IMR-90 (cell line): ENCODE measurements around the gene FAM83E. TPM values are rescaled to one million over a fixed set of nuclear protein-coding genes. Genes with fewer than 3 reads are reported as not detected.

Experiments used
- ATAC-seq: fragments of 200-7000 bp; cut with Tn5 transposase; 2 replicates; pipeline ENCODE4 v1.9.1; 2020; ENCODE audit warnings: low read depth, mild to moderate bottlenecking, moderate library complexity
- BruUV-seq: library from RNA; stranded (reverse); fragments of 400-500 nt; replicated peaks from 2 replicates; lab custom pipeline; 2021; lab: Mats Ljungman, UMichigan
- CTCF ChIA-PET: fragments of 300-600 bp; formaldehyde crosslinking; extraction: SDS; loops from one replicate; lab custom pipeline; 2021; ENCODE audit warnings: antibody characterized with exemption; lab: Yijun Ruan, JAX
- POLR2A ChIA-PET: fragments of 300-600 bp; sonication (Branson Sonifier 250); formaldehyde crosslinking; loops from one replicate; lab custom pipeline; 2022; ENCODE audit warnings: antibody characterized with exemption; ENCODE audit not compliant: unreplicated experiment; lab: Charles Lee
- DNase-seq: peaks from one replicate; pipeline ENCODE4 v3.0.0; 2013
- H2AFZ ChIP-seq: replicated peaks from 2 replicates; pipeline ENCODE3; 2013; ENCODE audit warnings: low read length, mild to moderate bottlenecking; ENCODE audit not compliant: poor library complexity
- H2AK5ac ChIP-seq: 2 replicates; pipeline ENCODE4 v1.6.1; 2013; ENCODE audit warnings: low read depth, low read length, inconsistent platforms
- H2AK9ac ChIP-seq: replicated peaks from 2 replicates; pipeline ENCODE3; 2013; ENCODE audit warnings: mild to moderate bottlenecking, low read depth, low read length, moderate library complexity; ENCODE audit not compliant: poor library complexity
- H2BK120ac ChIP-seq: 2 replicates; pipeline ENCODE4 v1.6.1; 2013; ENCODE audit warnings: low read depth, low read length, inconsistent platforms
- H2BK15ac ChIP-seq: 3 replicates; pipeline ENCODE4 v1.6.1; 2013; ENCODE audit warnings: low read depth, low read length, inconsistent platforms
- H2BK20ac ChIP-seq: 2 replicates; pipeline ENCODE4 v1.6.1; 2013; ENCODE audit warnings: low read depth, mild to moderate bottlenecking, inconsistent platforms, low read length, moderate library complexity
- H2BK5ac ChIP-seq: 2 replicates; pipeline ENCODE4 v1.6.1; 2013; ENCODE audit warnings: mild to moderate bottlenecking, low read depth, low read length, inconsistent platforms; ENCODE audit not compliant: poor library complexity, severe bottlenecking
- H3K14ac ChIP-seq: replicated peaks from 2 replicates; pipeline ENCODE4 v1.6.1; 2013; ENCODE audit warnings: low read depth, low read length, inconsistent platforms
- H3K18ac ChIP-seq: 2 replicates; pipeline ENCODE4 v1.6.1; 2013; ENCODE audit warnings: low read depth, low read length, control low read depth
- H3K23ac ChIP-seq: 2 replicates; pipeline ENCODE4 v1.6.1; 2013; ENCODE audit warnings: low read depth, low read length, inconsistent platforms
- H3K27ac ChIP-seq: 2 replicates; pipeline ENCODE4 v1.5.1; 2013; ENCODE audit warnings: mild to moderate bottlenecking, control low read depth, low read length; ENCODE audit not compliant: insufficient read depth
- H3K27me3 ChIP-seq: 2 replicates; pipeline ENCODE4 v1.6.1; 2013; ENCODE audit warnings: low read length; ENCODE audit not compliant: control insufficient read depth, insufficient read depth
- H3K36me3 ChIP-seq: 2 replicates; pipeline ENCODE4 v1.6.1; 2013; ENCODE audit warnings: low read length, mixed read lengths; ENCODE audit not compliant: control insufficient read depth, insufficient read depth
- H3K4ac ChIP-seq: 2 replicates; pipeline ENCODE4 v1.6.1; 2013; ENCODE audit warnings: low read depth, low read length, inconsistent platforms
- H3K4me1 ChIP-seq: 2 replicates; pipeline ENCODE4 v1.6.1; 2013; ENCODE audit warnings: low read length, mixed read lengths; ENCODE audit not compliant: control insufficient read depth, insufficient read depth
- H3K4me2 ChIP-seq: 2 replicates; pipeline ENCODE4 v1.6.1; 2013; ENCODE audit warnings: low read depth, mild to moderate bottlenecking, control low read depth, low read length, moderate library complexity
- H3K4me3 ChIP-seq: 2 replicates; pipeline ENCODE4 v1.5.1; 2013; ENCODE audit warnings: low read depth, mild to moderate bottlenecking, control low read depth, low read length, moderate library complexity; ENCODE audit not compliant: insufficient read depth
- H3K56ac ChIP-seq: 2 replicates; pipeline ENCODE4 v1.6.1; 2013; ENCODE audit warnings: low read length, inconsistent platforms; ENCODE audit not compliant: insufficient read depth; ENCODE audit errors: extremely low read depth
- H3K79me1 ChIP-seq, 2 experiments: 2 replicates each; pipeline ENCODE4 v1.6.1; 2013; ENCODE audit warnings: low read length in 2 of 2, inconsistent platforms in 1 of 2, low read depth in 1 of 2
- H3K9ac ChIP-seq: 2 replicates; pipeline ENCODE4 v1.6.1; 2013; ENCODE audit warnings: low read depth, low read length, control low read depth
- H3K9me1 ChIP-seq: 2 replicates; pipeline ENCODE4 v1.6.1; 2013; ENCODE audit warnings: low read length, inconsistent platforms; ENCODE audit not compliant: insufficient read depth
- H3K9me3 ChIP-seq: 2 replicates; pipeline ENCODE4 v1.6.1; 2013; ENCODE audit warnings: low read length; ENCODE audit not compliant: control insufficient read depth, insufficient read depth
- H4K20me1 ChIP-seq: 2 replicates; pipeline ENCODE4 v1.6.1; 2013; ENCODE audit warnings: low read length, inconsistent platforms; ENCODE audit not compliant: insufficient read depth
- H4K5ac ChIP-seq: 2 replicates; pipeline ENCODE4 v1.6.1; 2013; ENCODE audit warnings: mild to moderate bottlenecking, low read depth, low read length, control low read depth
- H4K8ac ChIP-seq, 2 experiments: 2 replicates each; pipeline ENCODE4 v1.6.1; 2013; ENCODE audit warnings: low read depth in 2 of 2, low read length in 2 of 2, control low read depth in 1 of 2, inconsistent platforms in 1 of 2
- H4K91ac ChIP-seq: 2 replicates; pipeline ENCODE4 v1.6.1; 2013; ENCODE audit warnings: low read depth, low read length, inconsistent platforms; ENCODE audit not compliant: insufficient read depth
- BHLHE40 ChIP-seq: fragments of 150-350 bp; IDR thresholded peaks from 2 replicates; pipeline ENCODE4 v1.6.1; 2016; ENCODE audit warnings: mild to moderate bottlenecking, low read depth, low read length
- ELK1 ChIP-seq: fragments of 150-350 bp; IDR thresholded peaks from 2 replicates; pipeline ENCODE4 v1.6.1; 2016; ENCODE audit warnings: low read depth, mild to moderate bottlenecking, low read length, moderate library complexity, borderline replicate concordance
- MXI1 ChIP-seq: IDR thresholded peaks from 2 replicates; pipeline ENCODE4 v1.6.1; 2012; ENCODE audit warnings: low read depth, mild to moderate bottlenecking, low read length, moderate library complexity, borderline replicate concordance
- RAD21 ChIP-seq: IDR thresholded peaks from 2 replicates; pipeline ENCODE4 v1.6.1; 2012; ENCODE audit warnings: low read length, improper control_type of control experiment
- RFX5 ChIP-seq: IDR thresholded peaks from 2 replicates; pipeline ENCODE4 v1.8.0; 2012; ENCODE audit warnings: low read depth, mild to moderate bottlenecking, low read length, moderate library complexity
- WGBS, 2 experiments: methylation state at CpG; one replicate each; pipeline versions ENCODE4 v1.1.5 to v1.1.7; 2013; ENCODE audit warnings: missing lambda C conversion rate in 2 of 2; ENCODE audit not compliant: insufficient read length in 1 of 2; ENCODE audit errors: extremely low coverage in 2 of 2; 5-methylcytosine and 5-hydroxymethylcytosine counted together
- dilution Hi-C: fragments of 300-500 bp; cut with HindIII; formaldehyde crosslinking; loops from one replicate; pipeline ENCODE4 v1.14.3; 2018; ENCODE audit warnings: low sequenced_read_pairs; ENCODE audit not compliant: unreplicated experiment
- in situ Hi-C: fragments of 300-500 bp; cut with MboI; formaldehyde crosslinking; loops from 3 replicates; pipeline ENCODE4 v1.14.3; 2019; ENCODE audit warnings: low sequenced_read_pairs, inconsistent platforms, mixed read lengths
- intact Hi-C: fragments of 100-400 bp; cut with micrococcal nuclease; formaldehyde crosslinking; loops from 2 replicates; pipeline ENCODE4 v1.10.0; 2022
- polyA plus RNA-seq, 3 experiments: library from polyadenylated mRNA; depleted of rRNA; stranded (reverse); fragments of >200 nt; gene quantifications; 2 replicates each; pipeline ENCODE4 v1.2.3, GENCODE V29; 2012; ENCODE audit warnings: low replicate concordance in 1 of 3
- total RNA-seq: library from RNA; depleted of rRNA; stranded (reverse); fragments of >200 nt; gene quantifications from 2 replicates; pipeline ENCODE4 v1.2.3, GENCODE V29; 2012

The FAM83E gene
- total and polyA plus RNA-seq, 2 of the 4 experiments (the other 2 are of a cell fraction): 0.05 to 0.36 TPM

DNA sequence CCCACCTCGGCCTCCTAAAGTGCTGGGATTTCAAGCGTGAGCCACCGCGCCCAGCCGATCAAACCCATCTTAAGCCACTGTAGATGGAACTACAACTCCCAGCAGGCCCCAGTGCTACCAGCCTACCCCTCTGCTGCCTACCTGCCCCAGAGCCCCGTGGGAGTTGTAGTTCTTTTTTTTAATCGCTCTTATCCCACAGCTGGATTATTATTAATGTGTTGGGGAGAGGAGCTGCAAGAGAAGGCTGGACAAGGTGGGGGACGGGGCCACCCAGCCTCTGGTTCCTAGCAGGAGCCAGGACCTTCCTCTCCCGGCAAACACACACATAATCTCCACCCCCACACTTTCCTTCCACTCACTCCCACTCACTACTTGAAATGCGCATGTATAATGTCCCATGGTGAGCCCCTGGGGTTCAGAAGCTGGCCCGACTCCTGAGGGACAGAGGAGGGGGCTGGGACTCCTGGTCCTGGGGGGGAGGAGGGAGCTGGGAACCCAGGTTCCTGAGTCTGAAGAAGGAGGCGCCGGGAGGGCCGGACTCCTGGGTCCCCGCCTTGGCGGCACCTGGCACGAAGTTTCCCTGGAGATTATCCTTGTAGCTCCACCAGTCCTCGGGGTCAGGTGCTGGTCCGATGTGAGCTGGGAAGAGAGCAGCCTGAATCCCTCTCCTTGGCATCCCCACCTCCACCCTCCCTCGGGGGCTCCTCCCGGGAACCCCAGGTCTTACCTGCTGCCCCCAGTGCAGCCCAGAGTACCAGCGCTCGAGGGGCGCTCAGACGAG, 30.2 kb upstream of the FAM83E start:
- ChIA-PET CTCF (interaction anchor here (0.6 to 1.4 kb wide), 3 partner anchors 138 to 326 kb away, joined by 3 to 6 read pairs (median 4); no protein-coding TSS in a partner anchor), POLR2A (interaction anchor here (0.7 kb wide), 1 partner anchor 198 kb away, joined by 3 read pairs; no protein-coding TSS in a partner anchor)
- TF ChIP-seq ELK1: no peak
- no peak for TF ChIP-seq RAD21
- no peak for TF ChIP-seq RFX5
- no peak for TF ChIP-seq MXI1
- no peak for TF ChIP-seq BHLHE40
- Histone ChIP-seq H3K27me3 (no peaks in the 10 kb centered on the region), H2BK15ac (no peak overlapping the region), H4K8ac (peak overlapping the region; percentile 76 to 93; a peak in 2 of 4 replicates), H2BK5ac (no peak overlapping the region), H4K20me1 (no peaks in the 10 kb centered on the region), H2AFZ (peak overlapping the region; percentile 91), H3K9me1 (no peaks in the 10 kb centered on the region; the same call in 1 of the 2 replicates), H2BK20ac (no peak overlapping the region), H3K18ac (no peak overlapping the region), H3K4me3 (no peak overlapping the region), H4K91ac (no peak overlapping the region), H3K9me3 (no peaks in the 10 kb centered on the region), H2AK9ac (peak overlapping the region; percentile 68), H3K56ac (no peak overlapping the region), H3K4ac (no peak overlapping the region), H2BK120ac (no peak overlapping the region), H3K79me1 (no peaks in the 10 kb centered on the region), H3K36me3 (no peaks in the 10 kb centered on the region), H2AK5ac (no peak overlapping the region), H3K23ac (no peak overlapping the region), H3K9ac (no peak overlapping the region), H3K4me2 (peak overlapping the region; percentile 84; the same call in 1 of the 2 replicates), H3K4me1 (peaks cover 5% of the 10 kb centered on the region), H4K5ac (no peak overlapping the region), H3K27ac (no peak overlapping the region), H3K14ac (0 out of 2 replicates have a peak overlapping the region, but pooled peaks have one; percentile 52)
- DNase-seq: peak; percentile 65
- WGBS, 2 experiments: 5% methylated on average over 8 of the region's 25 CpGs; no CpG with 5 or more reads in 1 of the 2 experiments
- intact Hi-C loops (loop anchor here (5.0 to 10.0 kb wide), 2 partner anchors 197 to 320 kb away; partner anchors contain the start of gene FTL), in situ Hi-C loops (loop anchor here (10.0 kb wide), 2 partner anchors 190 to 320 kb away; partner anchors contain the start of genes FTL and HSD17B14), dilution Hi-C loops (no loop called here)
- peak; percentile 75 for ATAC-seq
- BruUV-seq: no TSS peak
